Endometrium (tissue), 2 donors: ENCODE data around the gene HLF.

Experiments used
- FAIRE-seq: peaks from 2 replicates; lab custom pipeline; 2012; peaks lifted over from hg19 to GRCh38; lab: Jason Lieb, UNC
- donor health status: control.
- donor health status: control.

Gene HLF

DNA sequence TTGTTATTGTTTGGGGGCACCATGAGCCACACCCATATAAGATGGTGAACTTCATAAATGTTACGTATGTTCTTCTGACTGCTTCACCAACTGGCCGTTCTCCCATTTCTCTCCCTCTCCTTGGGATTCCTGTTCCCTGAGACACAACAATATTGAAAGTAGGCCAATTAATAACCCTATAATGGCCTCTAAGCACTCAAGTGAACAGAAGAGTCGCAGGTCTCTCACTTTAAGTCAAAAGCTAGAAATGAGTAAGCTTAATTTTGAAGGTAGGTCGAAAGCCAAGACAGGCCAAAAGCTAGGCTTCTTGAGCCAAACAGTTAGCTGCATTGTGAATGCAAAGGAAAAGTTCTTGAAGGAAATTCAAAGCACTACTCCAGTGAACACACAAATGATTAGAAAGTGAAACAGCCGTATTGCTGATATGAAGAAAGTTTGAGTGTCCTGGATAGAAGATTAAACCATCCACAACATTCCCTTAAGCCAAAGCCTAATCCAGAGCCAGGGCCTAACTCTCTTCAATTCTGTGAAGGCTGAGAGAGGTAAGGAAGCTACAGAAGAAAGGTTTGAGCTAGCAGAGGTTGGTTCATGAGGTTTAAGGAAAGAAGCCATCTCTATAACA lies 25.8 kb downstream of the HLF start:
- FAIRE-seq = no peak

DNA sequence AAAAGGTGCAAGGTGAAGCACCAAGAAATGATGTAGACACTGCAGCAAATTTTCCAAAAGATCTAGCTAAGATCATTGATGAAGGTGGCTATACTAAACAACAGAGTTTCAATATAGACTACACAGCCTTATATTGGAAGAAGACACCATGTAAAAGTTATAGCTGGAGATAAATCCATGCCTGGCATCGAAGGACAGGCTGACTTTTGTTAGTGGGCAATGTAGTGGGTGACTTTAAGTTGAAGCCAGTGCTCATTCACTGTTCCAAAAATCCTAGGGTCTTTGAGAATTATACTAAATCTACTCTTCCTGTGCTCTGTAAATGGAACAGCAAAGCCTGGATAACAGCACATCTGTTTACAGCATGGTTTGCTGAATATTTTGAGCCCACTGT lies 26.4 kb downstream of the HLF start:
- FAIRE-seq = no peak

DNA sequence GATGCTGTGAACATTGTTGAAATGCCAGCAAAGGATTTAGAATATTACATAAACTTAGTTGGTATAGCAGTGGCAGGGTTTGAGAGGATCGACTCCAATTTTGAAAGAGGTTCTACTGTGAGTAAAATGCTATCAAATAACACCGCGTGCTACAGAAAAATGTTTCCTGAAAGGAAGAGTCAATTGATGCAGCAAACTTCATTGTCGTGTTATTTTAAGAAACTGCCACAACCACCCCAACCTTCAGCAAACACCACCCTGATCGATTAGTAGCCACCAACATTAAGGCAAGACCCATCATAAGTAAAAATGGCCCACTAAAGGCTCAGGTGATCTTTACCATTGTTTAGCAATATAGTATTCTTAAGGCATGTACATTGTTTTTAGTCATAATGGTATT lies 27.3 kb downstream of the HLF start:
- no peak for FAIRE-seq

GRCh38 chr17:55294042-55294751 lies 29.4 kb downstream of the HLF start:
- no peak for FAIRE-seq

DNA sequence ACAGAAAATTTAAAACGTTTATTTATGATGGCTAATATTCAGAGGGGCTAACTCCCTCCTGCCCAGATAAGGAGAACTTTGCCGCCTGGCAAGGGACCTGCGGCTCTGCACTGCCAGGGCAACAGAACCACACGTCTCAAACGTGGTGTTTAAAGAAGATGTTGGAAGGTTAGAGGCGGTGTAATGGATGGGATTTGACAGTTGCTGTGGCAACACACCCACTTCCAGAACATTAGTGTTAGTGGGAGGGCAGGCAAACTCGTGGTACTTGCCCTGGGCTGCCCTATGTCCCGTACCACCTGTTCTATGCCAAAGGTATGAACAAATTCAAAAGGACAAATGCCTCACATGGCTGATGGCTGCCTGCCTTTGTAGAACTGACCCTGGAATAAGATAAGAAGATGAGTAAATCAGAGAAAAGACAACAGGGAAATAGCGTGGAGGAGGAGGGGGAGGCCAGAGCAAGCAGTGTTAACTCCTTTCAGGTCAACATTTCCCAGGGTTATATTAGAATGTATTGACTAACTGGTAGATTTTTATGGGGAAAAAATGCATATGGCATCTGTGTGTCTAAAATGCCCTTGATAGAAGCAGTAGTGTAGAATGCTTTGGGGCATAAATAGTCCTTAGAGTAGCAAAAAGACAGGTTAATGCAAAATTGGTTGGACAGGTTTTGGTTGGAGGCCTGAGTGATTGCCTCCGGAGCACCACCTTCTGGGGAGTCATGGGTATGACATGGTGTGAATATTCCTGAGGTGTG lies 30.8 kb downstream of the HLF start:
- FAIRE-seq = peak; percentile 18

DNA sequence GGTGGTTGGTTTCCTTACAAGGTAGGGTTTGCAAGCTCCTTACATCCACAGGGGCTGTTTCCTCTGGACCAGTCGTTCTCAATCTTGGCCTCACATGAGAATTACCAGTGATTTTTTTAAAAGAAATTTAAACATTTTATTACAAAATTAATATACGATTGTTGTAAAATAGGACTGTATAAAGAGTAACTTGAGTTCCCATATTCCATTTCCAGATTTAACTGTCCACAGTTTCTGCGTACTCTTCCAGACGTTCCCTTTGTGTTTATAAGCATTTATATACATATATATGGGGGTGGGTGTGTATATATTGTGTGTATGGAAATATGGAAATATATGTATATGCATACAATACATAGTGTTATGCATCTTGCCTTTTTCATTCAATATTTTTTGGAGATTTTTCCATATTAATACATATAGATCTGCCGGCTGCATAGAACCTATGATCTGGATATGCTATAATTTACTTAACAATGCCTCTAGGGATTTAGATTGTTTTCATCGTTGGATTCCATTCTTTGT lies 31.5 kb downstream of the HLF start:
- no peak for FAIRE-seq

DNA sequence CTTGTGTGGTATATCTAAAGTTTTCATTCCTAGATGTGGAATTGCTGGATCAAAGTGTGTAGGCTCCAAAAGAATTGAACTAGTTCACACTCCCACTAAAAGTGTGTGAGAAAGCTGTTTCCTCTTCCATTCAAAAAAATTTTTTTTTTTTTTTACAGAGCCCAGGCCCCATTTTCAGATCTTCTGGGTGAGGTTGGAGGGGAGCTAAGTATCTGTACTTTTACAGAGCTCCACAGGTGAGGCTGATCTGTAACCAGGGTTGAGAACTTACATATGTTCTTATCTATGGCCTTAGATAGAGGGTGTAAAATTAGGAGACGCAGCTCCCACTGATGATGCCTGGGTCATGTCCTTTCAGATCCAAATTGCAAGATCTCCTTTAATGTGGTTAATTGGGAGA lies 31.9 kb downstream of the HLF start:
- FAIRE-seq = no peak

DNA sequence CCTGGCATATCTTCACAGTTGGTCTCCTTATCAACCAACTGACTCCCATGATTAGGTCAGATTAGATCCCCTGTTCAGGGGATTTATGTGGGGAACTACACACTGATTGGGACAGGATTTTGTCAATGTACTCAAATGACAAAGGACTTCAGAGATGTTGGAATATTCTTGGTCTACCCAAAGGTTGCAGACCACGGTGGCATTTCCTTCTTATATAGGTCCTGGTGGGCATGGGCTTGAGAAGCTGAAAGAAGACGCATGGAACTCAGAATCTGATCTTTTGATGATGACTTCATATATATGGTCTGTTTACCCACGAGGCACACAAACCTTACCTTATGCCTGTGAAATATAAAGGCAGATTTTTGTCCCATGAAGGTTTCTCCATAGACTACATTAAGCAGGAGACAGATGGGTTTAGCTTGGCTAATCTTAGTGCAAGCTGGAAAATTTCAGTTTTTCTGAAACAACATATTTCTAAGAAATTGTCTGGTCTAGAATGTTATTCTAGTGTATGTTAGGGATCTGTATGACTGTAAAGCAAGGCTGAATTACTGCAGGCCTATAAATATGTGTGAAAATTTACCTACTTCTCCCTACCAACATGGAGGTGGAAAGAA lies 33.5 kb downstream of the HLF start:
- FAIRE-seq = no peak

DNA sequence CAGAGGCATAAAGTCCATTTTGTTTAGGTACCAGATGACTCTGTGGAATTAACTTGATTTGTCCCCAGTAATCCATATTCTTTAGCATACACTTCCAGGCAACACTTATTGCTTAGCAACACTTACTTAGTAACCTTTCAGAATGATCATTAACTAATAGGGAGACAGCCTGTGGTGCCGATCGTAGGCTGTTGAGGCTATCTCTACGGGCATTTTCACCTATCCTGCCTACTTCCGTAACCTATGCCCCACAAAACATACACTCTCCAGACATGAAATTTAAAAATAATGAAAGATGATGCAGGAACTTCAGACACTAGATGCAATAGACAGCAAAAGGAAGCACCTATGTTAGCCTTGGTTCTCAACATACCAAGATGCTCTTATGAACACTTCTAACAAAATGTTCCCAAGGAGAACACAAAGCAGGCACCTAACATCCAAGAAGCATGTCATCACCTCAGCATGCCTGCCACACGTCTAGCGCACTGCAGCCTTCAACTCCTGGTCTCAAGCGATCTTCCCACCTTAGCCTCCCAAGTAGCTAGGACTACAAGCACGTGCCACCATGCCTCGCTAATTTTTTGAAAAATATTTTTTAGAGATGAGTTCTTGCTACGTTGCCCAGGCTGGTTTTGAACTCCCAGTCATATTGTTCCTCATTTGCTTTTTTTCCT lies 34.5 kb downstream of the HLF start:
- no peak for FAIRE-seq

GRCh38 chr17:55299890-55300289 lies 35.1 kb downstream of the HLF start:
- no peak for FAIRE-seq

GRCh38 chr17:55300479-55301290 lies 35.9 kb downstream of the HLF start:
- FAIRE-seq = no peak

DNA sequence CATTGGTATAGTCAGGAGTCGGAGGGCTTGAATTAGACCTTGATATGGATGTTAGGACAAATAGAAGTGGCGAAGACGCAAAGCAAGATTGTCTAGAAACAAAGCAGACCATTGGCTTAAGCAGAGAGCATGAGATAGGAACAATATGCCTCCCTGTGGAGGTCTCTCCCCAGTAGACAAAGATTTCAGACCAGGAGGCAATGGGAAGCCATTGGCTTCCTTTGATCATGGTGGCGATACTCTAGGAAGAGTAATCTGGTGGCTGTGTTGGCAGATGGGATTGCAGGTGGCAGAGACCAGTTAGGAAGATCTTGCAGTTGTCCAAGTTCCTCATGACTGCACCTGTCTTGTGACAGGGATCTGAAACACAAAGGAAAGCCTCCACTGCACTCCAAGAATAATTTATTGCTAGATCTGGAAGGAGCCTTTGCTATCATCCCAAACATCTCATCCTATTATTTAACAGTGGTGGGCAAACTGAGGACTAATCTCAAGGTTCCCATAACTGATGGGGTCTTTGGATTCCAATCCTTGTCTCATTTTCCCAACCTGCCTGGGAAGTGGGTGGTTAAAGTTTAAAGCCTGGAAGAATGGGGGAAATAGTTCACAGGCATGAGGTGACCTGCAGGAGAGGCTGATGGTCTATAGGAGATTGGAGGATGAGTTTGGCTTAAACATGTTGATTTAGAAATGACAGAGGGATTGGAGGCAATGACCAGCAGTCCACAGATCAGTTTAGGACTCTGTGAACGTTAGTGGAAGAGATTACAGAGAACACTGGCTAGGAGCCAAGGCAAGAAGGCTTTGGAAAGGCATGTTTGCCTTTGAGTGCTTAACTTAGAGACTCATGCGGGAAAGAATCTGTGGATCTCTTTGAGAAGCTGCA lies 37.0 kb downstream of the HLF start:
- no peak for FAIRE-seq

DNA sequence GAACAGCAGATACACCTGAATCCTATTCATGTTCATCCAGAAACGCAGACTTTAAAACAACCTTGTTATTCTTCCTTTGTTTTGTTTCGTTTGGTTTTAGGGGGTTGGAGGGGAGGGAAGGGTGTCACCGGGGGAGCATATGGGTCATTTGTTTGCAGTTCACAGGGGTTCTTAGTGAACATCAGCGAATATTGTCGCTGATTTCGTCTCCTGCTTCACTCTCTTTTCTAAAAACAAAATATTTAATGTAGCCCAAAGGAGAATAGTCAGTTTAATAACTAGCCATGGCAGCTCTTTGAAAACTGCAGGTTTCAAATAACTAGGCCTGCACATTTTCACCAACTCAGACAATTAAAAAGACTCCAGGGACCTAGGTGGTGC lies 37.6 kb downstream of the HLF start:
- FAIRE-seq = no peak

- FAIRE-seq = no peak
Observed at GRCh38 chr17:55303008-55303493, 38.3 kb downstream of the HLF start.

DNA sequence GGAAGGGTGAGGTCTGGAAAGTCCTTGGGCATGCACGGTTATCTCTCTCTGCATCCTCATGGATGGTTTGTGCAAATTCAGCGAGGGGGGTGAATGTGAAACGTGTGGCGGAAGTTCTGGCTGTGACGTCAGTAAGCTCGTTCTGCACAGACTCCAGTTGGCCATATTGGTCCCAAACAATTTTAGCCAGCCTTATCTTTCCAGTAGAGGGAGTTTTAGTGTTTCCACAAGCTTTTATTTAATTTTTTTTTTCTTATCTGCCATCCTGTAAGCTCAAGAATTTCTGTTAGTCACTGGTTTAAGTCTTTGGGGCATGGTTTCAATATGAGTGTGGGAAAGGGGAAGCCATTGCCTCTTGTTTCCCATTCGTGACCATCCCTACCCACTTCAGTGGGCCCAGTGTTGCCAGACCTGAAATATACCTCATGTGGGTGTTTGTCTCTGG lies 39.0 kb downstream of the HLF start:
- no peak for FAIRE-seq

DNA sequence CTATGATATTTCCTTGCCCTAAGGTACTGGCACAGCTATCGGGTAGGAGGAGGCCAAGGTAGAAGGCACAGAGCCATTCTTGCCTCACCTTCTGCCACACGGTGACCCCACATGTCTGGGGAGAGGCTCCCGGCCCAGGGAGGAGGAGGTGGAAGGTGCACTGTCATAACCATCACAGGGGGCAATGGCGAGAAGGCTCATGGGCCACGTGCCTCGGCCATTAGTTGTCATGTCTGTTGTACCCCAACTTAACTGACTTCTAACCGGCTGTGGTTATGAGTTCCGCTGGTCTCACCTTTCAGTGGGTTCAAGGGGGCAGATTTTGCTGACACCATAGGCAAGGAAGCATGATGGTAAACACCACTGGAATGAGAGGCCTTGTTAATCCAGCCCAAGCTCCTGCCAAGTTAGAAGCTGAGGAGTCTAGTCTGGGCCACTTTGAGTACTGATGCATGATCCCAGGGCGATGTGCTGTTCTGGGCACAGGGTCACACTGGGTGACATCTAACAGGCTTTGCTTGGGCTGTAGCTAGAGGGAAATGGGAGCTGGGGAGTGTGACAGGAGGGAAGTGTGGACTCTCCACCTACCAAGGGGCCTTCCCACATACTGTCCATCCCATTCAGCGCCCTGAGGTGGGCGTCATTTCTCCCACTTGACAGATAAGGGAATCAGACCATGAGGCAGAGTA lies 39.6 kb downstream of the HLF start:
- FAIRE-seq = no peak

GRCh38 chr17:55305321-55306087 lies 40.7 kb downstream of the HLF start:
- FAIRE-seq = no peak

DNA sequence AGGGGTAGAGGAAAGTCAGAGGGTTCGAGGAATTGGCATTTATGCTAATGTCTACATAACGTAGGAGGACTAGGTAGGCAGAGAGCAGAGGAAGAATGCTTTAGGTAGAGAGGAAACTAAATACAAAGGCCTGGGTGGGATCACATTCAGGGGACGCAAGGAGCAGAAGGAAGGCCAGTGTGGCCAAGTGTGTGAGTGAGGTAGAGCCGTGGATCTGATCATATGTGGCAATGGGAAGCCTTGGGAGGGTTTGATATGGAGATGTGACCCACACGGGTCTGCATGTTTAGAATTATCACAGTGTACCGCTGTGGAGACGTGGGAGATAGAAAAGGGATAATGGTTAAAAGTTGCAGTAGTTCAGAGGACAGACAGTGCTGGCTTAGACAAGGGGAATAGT lies 43.1 kb downstream of the HLF start:
- no peak for FAIRE-seq
